ENCODE data around the gene ABHD12.
A peak's percentile ranks its signal among the peaks of the same experiment; 100 is the strongest.

Gene ABHD12

DNA sequence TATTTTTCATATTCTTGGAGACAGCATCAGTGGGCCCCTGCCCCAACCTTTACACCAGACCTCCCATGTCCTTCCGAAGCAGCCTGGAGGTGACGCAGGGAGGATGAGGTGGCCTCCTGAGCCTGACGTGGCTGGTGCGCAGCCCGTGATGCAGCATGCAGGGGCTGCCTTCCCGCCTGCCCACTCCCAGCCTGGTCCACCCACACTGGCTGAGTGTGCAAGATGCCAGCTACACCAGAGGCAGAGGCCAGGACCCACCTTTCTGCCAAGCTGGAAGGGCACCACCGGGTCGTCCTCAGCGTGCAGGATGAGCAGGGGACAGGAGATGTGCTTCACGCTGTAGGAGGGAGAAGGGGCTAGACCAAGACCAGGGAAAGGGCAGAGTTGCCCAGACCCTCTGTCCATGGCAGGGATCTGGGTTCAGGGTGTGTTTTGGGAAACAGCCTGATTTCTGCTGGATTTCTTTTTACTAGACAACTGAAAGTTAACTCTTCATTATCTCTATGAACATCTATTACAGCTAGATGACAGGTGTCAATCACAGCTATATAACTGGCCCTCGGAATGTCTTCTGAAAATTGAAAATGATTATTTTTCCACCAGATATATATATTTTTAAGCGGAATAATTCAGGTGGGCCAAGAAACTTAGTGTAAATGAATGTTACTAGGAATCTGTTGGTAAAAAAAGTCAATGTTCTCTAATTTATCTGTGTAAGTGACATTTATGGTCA, 87.2 kb downstream of the ABHD12 start:
- DNase-seq: no peak

DNA sequence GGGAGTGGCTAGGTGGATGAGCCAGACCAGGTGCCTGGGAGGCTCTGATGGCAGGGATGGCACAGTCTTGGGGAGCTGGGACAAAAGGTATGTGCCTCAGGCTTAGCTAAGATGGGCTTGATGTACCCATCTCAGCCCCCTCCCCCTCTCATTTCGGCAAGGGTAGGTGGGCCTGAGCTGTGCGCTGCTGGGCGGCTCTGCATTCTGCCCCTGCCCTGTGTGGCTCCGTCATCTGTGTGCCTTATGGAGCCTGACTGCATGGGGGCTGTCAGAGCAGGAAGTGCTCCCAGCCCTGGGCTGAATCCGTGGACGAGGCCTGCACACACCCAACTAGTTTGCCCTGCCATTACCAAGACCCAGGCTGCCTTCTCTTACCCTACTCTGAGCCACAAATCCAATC, 88.0 kb downstream of the ABHD12 start:
- no peak for DNase-seq

- DNase-seq: no peak
Observed at GRCh38 chr20:25301357-25301920, 89.2 kb downstream of the ABHD12 start.

DNA sequence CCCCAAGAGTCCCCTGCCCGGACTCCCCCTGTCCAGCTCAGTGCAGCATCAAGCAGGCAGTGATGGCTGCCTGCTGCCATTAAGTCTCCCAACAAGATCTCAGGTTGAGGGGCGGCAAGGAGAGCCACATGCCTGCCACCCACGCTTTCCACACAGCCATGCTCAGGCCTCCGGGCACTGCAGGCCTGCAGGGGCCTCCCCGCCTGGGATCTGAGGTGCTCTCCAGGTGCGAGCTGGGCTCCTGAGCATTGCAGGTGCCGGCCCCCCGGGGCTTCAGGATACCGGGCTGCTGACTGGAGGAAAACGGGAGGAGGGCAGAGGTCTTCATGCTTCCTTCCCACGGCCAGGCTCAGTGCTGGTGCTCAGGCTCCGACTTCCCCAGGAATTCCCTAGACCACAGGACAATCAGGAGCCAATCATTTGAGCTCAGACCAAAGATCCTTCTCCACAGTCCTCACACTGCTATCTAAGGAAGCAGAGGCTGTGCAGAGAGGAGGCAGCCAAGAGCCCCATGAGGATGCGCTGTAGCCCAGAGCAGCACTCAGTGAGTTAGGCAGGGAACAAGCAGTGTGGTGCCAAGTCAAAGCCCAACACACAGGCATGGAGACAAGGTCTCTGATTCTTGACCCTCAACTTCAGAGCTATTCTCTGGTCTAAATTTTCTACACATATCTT, 90.0 kb downstream of the ABHD12 start:
- no peak for DNase-seq

DNA sequence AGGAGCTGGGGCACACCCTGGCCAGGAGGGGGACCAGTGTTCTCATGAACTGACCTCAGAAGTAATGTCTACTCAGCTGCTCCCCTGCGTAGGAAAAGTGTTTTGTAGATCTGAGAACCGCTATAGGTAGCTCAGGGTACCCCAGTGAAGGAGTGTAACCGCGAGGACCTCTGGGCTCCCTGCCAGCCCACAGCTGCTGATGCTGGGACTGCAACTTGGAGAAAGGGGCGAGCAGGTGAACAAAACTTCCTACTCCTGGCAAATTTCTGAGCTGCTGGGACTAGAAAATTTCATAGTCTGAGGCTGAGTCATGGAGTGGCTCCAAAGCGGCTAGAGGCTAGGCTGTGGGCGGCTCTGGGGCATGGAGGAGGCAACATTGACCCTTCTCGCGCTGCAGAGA, 90.8 kb downstream of the ABHD12 start:
- no peak for DNase-seq

DNA sequence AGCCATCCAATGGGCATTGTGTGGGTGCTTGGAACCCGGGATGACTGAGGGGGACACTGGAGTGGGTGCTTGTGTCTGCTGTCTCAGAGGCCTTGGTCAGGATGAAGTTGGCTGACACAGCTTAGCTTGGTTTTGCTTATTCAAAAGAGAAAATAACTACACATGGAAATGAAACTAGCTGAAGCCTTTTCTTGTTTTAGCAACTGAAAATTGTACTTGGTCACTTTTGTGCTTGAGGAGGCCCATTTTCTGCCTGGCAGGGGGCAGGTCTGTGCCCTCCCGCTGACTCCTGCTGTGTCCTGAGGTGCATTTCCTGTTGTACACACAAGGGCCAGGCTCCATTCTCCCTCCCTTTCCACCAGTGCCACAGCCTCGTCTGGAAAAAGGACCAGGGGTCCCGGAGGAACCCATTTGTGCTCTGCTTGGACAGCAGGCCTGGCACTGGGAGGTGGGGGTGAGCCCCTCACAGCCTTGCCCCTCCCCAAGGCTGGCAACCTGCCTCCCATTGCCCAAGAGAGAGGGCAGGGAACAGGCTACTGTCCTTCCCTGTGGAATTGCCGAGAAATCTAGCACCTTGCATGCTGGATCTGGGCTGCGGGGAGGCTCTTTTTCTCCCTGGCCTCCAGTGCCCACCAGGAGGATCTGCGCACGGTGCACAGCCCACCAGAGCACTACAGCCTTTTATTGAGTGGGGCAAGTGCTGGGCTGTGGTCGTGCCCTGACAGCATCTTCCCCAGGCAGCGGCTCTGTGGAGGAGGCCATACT, 93.3 kb downstream of the ABHD12 start:
- no peak for DNase-seq

- DNase-seq: peak; percentile 15
Observed at GRCh38 chr20:25296094-25297093, 94.2 kb downstream of the ABHD12 start.

DNA sequence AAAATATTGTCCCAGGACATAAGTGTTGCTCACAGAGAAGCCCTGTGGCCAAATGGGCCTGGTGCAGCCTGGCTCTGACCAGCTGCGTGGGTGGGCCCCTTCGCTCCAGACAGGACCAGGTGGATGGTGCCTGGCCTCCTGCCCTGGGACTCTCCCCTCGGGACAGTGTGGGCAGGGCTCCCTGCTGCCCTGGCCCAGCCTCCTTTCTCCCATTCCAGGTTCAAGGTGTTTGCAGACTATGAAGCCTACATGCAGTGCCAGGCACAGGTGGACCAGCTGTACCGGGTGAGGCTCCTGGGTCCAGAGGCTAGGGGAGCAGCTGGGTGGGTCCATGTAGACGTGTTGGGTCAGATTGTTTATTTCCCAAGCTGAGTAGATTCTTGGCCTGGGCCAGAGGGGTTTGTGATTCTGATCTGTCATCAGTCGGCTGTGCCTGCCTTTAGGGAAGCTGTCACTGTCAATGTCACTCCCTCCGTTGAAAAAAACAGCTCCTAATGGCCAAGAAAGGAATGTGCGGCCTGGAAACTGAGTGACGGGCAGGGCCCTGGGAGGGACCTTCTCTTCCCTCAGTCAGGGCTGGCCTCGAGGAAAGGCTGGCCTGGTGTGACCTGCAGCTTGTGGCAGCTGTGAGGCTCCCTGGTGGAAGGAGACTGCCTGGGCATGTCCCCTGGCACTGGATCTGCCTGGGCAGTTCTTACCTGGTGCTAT, 95.1 kb downstream of the ABHD12 start:
- DNase-seq: no peak

- DNase-seq: peak; percentile 58
Observed at GRCh38 chr20:25294459-25295385, 95.9 kb downstream of the ABHD12 start.

DNA sequence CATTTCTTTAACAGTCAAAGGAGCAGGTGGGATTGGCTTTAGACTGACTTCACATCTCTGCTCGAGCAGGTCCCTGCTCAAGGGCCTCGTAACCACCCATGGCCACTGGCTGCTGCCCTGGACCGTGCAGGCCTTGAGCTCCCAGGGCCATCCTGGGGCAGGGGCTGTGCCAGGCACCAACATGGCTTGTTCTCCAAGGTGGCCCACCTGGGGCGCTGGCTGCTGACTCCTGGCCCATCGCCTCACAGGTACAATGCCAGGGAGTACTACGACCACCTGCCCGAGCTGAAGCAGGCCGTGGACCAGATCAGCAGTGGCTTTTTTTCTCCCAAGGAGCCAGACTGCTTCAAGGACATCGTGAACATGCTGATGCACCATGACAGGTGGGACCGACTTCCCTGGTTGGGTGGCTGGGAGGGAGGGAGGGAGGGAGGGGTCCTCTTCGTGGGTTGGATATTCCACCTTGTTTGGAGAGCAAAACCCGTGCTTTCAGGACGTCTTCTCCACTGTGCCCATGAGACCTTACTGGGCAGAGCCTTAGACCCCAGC, 96.7 kb downstream of the ABHD12 start:
- DNase-seq: no peak

DNA sequence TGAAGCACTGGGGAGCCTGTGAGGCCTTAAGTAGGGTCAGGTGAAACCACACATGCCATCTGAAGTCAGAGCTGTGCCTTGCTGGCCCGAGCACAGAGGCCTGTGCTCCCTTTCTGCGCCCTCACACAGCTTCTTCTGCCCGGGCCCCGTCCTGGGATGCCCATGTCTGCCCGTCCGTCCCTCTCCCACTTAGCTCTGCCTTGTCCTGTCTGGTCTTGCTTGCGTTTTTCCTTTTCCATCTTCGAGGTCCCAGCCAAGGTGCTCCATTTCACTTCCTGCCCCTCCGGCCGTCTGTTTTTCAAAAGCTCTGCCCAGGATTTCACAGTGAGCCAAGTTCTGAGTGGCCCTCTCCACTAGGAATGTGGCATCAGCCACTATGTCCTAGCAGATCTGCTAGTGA, 97.1 kb downstream of the ABHD12 start:
- DNase-seq: no peak

DNA sequence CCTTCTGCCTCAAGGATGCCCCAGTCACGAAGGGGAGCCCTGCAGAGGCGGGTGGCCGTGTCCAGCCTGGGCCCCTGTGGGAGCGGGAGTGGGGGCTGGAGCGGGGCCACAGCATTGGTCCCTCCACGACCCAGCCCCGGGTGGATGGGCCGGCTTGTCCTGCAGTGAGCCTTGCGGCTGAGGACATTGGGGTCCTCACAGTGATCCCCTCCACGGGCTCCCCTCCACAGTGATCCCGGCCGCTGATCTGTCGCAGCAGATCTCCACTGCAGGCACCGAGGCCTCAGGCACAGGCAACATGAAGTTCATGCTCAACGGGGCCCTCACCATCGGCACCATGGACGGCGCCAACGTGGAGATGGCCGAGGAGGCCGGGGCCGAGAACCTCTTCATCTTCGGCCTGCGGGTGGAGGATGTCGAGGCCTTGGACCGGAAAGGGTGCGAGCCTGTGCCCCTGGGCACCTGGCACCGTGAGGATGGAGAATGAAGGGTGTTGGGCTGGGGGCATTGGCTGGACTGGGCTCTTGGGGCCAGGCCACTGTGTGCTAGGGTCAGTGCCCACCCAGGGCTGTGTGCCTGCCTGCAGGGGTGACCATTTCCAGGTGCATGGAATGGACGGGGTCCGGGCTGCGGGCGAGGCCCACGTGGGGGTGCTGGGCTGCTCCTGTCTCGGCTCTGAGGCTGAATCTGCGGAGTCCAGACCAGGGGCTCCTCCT, 98.3 kb downstream of the ABHD12 start:
- DNase-seq: no peak

GRCh38 chr20:25291432-25292133, 99.1 kb downstream of the ABHD12 start:
- DNase-seq: no peak

GRCh38 chr20:25290646-25291431, 99.8 kb downstream of the ABHD12 start:
- DNase-seq: no peak

DNA sequence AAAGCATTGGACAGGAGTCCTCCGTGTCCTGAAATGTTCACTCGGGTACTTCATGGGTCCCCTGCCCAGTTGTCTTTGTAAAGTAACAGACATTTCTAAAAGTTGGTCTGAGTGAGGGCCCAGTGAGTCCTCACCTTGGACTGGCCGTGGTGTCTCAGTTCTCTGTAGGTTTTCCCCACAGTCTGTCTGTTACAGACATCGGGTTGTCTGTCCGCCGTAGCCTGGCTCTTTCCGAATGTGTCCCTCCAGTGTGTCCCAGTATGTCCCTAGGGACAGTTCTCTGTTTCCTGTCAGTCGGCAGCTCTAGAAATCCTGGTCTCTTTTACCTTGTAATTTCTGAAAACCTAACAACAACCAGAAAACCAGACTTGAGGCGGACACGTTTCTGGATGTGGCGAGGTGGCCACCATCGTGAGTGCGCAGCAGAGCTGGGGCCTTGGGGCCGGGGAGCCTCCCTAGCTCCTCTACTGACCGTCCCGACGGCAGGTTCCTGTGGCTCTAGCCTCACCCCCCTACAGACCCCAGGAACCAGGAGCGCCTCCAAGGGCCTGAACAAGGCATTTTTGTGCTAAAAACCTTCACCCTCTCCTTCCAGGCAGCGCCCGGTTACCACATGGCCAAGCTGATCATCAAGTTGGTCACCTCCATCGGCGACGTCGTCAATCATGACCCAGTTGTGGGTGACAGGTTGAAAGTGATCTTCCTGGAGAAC, 100.6 kb downstream of the ABHD12 start:
- no peak for DNase-seq

DNA sequence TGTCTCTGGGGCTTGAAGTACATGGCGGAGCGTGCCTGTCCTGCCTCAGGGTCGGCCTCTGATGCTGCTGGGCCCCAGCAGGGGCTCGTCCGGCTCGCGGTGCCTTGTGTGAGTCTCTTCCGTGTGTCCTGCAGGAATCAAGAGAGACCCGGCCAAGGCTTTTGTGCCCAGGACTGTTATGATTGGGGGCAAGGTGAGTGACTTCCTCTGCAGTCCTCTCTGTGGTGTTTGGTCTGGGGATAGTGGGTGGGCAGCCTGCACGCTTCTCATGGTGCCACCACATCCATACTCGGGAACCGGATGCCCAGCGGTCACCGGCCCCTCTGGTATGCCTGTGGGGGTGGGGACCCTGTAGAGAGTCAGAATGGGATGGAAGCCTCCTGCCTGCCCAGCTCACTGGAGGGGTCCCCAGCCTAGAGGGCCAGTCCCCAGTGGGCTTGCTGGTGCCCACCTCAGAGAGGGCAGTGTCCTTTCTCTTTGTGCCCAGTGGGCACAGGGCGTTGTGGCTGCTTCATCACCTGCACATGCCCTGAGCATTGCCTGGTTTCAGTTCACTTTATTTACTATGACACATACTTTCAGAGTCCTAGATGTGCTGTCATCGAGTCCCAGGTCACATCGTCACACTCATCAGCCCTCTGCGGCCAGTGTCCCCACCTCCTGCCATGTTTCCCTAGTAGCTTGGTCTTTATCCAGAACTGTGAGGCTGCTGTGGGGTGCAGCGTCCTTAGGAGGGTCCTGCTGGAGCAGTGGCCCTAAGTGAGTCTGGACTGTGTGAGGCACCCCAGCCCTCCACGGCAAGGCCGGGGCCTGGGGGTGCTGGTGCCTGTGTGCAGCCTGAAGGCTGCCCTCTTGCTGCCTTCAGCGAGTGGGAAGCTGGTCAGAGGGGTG, 102.1 kb downstream of the ABHD12 start:
- DNase-seq: no peak
